NCI-H510A (cell line): ENCODE data around the gene CDH15.
"Not testable (repeated sequence)": the region's sequence is repeated elsewhere in the genome, so short reads cannot be mapped to it uniquely, and the experiment has no call there.

Source experiments
- DNase-seq: peaks from one replicate; lab custom pipeline; 2025; lab: John Stamatoyannopoulos, UW

CDH15 gene

DNA sequence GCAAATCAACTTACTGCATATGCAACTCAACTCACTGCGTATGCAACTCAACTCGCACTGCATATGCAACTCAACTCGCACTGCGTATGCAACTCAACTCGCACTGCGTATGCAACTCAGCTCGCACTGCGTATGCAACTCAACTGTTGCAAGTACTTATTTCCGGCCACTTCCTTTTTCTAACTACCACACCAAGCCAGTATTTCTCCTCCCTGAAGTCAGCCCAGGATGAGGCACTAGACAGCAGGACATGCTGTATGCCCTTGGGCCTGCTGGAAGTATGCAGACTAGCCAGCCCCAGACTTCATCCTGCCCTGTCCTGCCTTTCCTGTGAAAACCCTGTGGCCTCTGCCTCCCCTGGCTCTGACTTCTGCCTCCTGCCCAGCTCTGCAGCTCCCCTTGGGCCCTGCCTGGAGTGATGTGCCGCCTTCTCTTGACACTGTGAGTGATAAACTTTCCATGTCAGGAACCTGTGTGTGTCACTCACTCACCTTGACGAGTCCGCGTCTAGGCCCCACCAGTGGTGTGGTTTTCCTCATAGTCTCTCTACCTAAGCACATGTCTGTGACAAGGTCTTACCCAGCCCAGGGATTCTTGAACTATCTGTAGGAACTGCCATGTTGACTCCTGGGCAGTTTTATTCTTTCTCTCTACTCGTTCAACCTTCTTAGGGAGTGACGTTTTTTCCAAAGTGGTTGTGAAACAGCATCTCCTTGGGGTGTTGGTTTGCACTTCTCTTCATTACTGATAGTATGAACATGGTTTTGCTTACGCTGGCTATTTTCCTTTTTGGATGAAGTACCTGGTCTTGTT is 62.3 kb downstream of the CDH15 start:
- DNase-seq, result no peak

DNA sequence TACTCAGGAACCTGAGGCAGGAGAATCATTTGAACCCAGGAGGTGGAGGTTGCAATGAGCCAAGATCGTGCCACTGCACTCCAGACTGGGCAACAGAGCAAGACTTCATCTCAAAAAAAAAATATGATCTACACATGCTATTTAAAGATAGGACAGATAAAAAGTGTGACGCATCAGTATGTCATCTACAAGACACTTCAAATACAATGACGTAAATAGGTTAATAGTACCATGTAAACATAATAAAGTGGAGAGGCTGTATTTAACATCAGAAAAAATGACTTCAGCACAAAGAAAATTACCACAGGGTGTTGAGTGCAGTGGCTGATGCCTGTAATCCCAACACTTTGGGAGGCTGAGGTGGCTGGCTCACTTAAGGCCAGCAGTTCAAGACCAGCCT is 66.2 kb downstream of the CDH15 start:
- no peak for DNase-seq

DNA sequence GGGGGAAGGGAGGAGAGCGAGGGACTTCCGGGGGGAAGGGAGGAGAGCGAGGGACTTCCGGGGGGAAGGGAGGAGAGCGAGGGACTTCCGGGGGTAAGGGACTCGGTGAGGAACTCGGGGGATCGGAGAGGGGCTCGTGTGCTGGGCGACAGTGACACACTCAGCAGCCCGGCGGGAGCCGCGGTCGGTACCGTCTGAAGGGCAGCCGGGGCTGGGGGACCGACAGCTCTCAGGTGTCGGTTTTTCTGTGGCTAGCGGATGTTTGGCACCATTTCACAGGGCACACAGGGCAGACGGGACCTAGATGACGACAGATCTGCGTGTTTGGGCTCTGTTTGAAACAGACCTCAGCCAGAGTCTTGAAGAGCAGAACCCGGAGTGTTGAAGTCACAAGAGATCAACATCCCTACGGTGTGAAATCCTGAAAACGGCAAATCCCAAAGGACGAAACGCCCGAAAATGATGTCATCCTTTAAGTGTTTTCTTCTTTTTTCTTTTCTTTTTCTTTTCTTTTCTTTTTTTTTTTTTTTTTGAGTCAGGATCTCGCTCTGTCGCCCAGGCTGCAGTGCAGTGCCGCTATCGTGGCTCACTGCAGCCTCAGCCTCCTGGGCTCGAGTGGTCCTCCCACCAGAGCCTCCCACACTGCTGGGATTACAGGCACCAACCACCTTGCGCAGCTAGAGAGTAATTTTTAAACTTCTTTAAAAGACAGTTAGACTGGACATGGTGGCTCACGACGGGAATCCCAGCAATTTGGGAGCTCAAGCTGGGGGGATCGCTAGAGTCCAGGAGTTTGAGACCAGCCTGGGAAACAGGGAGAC is 69.8 kb downstream of the CDH15 start:
- DNase-seq, result peak; percentile 17

DNA sequence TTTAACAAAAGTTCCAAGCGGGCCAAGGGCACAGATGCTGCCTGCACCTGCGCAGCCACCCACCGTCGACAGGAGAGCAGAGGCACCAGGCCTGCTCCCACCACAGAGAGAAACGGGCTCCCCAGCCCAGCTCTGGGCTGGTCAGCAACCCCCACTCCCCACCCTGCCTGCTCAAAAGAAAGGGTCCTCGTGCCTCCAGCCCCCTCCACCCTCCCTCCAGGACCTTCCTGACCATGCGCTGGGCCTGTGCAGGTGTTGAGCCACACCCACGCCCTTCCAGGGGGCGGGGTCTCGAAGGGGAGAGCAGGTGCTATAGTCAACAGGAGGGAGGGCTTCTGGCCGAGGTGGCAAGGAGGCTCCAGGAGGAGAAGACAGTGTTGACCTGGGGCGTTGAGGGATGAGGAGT is 71.2 kb downstream of the CDH15 start:
- no peak for DNase-seq

DNA sequence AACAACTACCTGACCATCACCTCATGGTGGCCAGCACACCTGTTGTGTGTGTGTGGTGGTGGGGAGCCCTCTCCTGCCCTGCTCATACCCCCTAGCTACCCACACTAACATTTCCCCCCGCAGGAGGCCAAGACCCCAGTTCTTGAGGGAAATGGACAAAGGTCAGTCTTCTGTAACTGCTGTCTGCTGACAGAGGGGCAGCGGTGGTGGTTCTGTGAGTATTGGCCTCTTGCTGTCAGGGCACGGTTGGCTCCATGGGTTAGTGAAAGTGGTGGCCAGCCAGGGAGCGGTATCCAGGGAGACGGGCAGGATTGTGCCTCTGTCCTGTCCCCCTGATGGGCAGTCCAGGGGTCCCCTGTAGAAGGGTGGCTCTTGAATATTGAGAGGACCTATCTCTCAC is 72.1 kb downstream of the CDH15 start:
- DNase-seq, result no peak

DNA sequence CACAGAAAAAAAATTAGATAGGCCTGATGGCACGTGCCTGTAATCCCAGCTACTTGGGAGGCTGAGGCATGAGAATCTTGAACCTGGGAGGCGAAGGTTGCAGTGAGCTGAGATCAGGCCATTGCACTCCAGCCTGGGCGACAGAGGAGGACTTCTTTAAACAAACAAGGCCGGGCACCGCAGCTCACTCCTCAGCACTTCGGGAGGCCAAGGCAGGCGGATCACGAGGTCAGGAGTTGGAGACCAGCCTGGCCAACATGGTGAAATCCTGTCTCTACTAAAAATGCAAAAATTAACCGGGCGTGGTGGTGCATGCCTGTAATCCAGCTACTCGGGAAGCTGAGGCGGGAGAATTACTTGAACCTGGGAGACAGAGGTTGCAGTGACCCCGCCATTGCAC is 72.7 kb downstream of the CDH15 start:
- not testable (repeated sequence) for DNase-seq

DNA sequence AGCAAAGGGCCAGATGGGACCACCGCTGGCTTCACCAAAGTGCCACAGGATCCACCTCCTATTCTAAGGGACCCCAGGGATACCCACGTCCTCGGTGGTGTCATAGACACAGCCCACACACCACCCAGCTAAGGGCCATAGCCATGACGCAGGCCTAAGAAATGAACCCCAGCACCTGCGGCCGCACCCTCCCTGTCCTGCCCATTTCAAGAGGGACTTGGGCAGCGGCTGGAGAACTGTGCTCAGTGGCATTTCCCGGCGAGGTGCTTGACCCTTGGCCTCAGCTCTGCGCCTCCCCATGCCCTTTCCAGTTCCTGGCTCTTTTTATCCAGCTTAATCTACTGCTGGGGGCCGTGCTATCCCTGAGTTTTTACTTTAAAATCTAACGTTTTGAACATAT is 73.2 kb downstream of the CDH15 start:
- DNase-seq, result no peak
